ENCODE results near the gene CENPVL3. TPM values are rescaled to one million over a fixed set of nuclear protein-coding genes. Genes with fewer than 3 reads are reported as not detected.

CENPVL3 gene
- not detected in 2 replicates for total RNA-seq

GRCh38 chrX:51618241-51619155 lies at the start of gene CENPVL3:
Gene CENPVL3 (minus strand): TSS chrX:51618912. CDS start chrX:51618873, 39 bp downstream.

Other genes with a start within 250 kb of the CENPVL3 start
- 9.1 and 9.6 TPM in 2 replicates for gene NUDT11, start 122.3 kb downstream of the CENPVL3 start, total RNA-seq
- gene CENPVL2, start 63.9 kb upstream of the CENPVL3 start, total RNA-seq: not detected in 2 replicates
- gene CENPVL1, start 91.6 kb upstream of the CENPVL3 start, total RNA-seq: not detected in 2 replicates
- gene GSPT2, start 124.5 kb upstream of the CENPVL3 start, total RNA-seq: 7.2 and 7.6 TPM in 2 replicates

All from hair follicle dermal papilla cell (primary cell).